HG03442 (cell line): ENCODE data around the gene FAM8A1.
"Not testable (repeated sequence)": the region's sequence is repeated elsewhere in the genome, so short reads cannot be mapped to it uniquely, and the experiment has no call there.

Experiments
- ATAC-seq: cut with Tn5 transposase; IDR thresholded peaks from one replicate; pipeline ENCODE4 v1.9.1; 2021; ENCODE audit warnings: mild to moderate bottlenecking, moderate library complexity; ENCODE audit not compliant: unreplicated experiment

The FAM8A1 gene, protein sequence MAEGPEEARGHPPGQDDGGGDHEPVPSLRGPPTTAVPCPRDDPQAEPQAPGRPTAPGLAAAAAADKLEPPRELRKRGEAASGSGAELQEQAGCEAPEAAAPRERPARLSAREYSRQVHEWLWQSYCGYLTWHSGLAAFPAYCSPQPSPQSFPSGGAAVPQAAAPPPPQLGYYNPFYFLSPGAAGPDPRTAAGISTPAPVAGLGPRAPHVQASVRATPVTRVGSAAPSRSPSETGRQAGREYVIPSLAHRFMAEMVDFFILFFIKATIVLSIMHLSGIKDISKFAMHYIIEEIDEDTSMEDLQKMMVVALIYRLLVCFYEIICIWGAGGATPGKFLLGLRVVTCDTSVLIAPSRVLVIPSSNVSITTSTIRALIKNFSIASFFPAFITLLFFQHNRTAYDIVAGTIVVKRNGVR

GRCh38 chr6:17599877-17600526, at the start of gene FAM8A1:
Gene FAM8A1, plus strand, starts transcription at chr6:17600302. Its CDS starts 108 bp downstream, at chr6:17600410.
- peak; percentile 85 for ATAC-seq

- no peak for ATAC-seq
These were observed 48.6 kb upstream of the FAM8A1 start for GRCh38 chr6:17551383-17551958.

GRCh38 chr6:17552861-17553260, 47.2 kb upstream of the FAM8A1 start:
- ATAC-seq = no peak

DNA sequence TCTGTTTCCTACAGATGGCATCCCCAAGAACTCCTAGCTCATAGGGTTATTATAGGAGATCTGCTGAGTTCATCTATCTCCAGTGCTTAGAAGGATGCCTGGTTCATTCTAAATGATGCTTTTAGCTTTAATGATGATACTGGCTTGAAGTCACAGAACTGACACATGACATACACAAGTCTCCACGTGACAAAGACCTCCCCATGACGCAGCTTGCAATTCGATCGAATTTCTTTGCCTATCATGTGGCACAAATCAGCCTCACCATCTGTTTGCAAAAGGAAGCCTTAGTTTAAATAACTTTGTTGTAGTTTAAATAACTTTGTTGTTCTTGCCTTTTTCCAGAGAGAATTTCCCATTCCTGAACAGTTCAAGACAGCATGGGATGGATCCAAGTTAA, 44.1 kb upstream of the FAM8A1 start:
- ATAC-seq = no peak

GRCh38 chr6:17562636-17563035, 37.5 kb upstream of the FAM8A1 start:
- ATAC-seq = no peak

DNA sequence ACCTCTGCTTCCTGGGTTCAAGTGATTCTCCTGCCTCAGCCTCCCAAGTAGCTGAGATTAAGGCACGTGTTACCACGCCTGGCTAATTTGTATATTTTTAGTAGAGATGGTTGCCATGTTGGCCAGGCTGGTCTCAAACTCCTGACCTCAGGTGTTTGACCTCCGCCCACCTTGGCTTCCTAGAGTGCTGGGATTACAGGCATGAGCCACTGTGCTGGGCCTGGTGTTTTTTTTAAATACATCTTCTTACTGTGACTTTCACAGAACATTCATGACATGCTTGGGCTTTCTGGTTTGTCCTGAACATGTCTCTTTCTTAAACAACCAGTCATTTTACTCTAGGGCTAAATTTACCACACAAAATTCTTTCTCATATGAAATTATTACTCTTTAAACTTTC, 34.7 kb upstream of the FAM8A1 start:
- ATAC-seq = no peak

- ATAC-seq = no peak
These were observed 25.1 kb upstream of the FAM8A1 start for GRCh38 chr6:17574866-17575560.

GRCh38 chr6:17577059-17577458, 23.0 kb upstream of the FAM8A1 start:
- ATAC-seq = no peak

DNA sequence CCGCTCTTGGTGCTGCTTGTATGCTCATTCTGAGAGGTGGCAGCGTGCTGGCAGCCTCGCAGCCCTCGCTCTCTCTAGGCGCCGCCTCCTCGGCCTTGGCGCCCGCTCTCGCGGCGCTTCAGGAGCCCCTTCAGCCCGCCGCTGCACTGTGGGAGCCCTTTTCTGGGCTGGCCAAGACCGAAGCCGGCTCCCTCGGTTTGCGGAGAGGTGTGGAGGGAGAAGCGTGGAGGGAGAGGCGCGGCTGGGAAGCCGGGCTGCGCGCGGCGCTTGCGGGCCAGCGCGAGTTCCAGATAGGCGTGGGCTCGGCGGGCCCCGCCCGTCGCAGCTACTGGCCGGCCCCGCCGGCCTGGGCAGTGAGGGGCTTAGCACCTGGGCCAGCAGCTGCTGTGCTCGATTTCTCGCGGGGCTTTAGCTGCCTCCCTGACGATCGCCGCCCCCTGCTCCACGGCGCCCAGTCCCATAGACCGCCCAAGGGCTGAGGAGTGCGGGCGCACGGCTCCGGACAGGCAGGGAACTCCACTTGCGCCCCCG, 19.5 kb upstream of the FAM8A1 start:
- peak; percentile 88 for ATAC-seq

- not testable (repeated sequence) for ATAC-seq
These were observed 18.8 kb upstream of the FAM8A1 start for GRCh38 chr6:17581282-17581681.

GRCh38 chr6:17583811-17584210, 16.3 kb upstream of the FAM8A1 start:
- ATAC-seq = no peak

GRCh38 chr6:17584241-17584803, 15.8 kb upstream of the FAM8A1 start:
- ATAC-seq = no peak

DNA sequence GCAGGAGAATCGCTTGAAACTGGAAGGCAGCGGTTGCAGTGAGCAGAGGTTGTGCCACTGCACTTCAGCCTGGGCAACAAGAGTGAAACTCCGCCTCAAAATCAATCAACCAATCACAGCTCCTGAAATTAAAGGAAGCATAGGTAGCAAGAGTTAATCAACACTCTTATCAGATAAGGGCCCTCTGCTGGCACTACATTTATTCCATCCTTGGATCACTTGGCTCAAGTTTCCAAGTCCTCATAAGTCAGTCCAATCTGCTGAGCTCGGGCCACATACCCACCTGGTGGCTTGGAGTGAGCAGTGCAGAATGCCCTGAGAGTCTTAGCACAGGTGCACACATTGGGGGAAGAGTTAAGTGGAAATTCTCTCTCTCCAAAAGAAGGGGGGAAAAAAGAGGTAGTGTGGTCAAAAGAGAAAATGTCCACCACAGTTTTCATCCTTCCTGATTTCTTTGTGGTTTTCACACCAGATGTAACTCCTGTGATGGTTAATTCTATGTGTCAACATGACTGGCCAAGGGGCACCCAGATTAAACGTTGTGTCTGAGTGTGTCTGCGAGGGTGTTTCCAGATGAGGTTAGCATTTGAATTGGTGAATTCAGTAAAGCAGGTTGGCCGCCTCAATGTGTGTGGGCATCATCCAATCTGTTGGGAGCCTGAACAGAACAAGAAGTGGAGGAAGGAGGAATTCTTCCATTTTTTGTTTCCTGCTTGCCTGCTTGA, 14.2 kb upstream of the FAM8A1 start:
- peak; percentile 45 for ATAC-seq

GRCh38 chr6:17586623-17587022, 13.5 kb upstream of the FAM8A1 start:
- not testable (repeated sequence) for ATAC-seq

- ATAC-seq = no peak
These were observed 12.1 kb upstream of the FAM8A1 start for GRCh38 chr6:17588011-17588410.

DNA sequence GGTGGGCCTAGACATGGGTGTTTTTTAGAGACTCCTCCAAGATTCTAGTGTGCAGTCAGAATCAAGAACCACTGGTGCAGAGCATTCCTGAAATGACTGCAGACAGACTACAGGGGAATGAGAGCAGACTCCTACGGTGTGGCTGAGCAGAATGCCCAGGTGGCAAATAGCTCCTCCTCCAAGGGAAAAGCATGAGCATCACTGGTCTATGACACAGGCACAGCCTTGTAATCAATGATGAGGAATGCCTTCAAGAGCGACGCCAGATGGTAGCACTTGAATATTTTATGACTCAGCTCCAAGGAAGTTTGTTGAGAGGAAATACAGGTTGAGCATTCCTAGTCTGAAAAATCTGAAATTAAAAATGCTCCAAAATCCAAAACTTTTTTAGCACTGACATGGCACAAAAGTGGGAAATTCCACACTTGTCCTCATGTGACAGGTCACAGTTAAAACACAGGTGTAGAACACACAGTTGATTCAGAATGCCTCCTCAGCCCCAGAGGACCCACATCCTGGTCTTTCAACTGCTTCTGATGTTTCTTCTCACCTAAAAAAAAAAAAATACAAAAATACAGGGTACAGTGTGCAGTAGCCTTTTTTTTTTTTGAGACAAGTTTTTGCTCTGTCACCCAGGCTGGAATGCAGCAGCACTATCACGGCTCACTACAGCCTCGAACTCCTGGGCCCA, 10.6 kb upstream of the FAM8A1 start:
- ATAC-seq = no peak

GRCh38 chr6:17591287-17591686, 8.8 kb upstream of the FAM8A1 start:
- no peak for ATAC-seq

GRCh38 chr6:17593246-17593645, 6.9 kb upstream of the FAM8A1 start:
- ATAC-seq = no peak

DNA sequence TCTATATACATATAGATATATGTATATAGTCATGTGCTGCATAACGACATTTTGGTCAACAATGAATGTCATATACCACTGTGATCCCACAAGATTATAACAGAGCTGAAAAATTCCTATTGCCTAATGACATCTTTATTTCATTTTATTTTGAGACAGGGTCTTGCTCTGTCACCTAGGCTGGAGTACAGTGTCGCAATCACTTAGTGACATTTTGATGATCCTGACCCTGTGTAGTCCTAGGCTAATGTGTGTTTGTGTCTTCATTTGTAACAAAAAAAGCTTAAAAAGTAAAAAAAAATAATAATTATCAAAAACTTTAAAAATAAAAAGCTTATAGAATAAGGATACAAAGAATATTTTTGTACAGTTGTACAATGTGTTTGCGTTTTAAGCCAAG, 4.0 kb upstream of the FAM8A1 start:
- ATAC-seq = no peak
